Superior temporal gyrus (tissue), 1 donor: ENCODE results near the gene SLC38A8.
A peak's percentile ranks its signal among the peaks of the same experiment; 100 is the strongest.

Source experiments
- DNase-seq: peaks from one replicate; pipeline ENCODE4 v3.0.0-alpha.2; 2016; ENCODE audit errors: extremely low spot score

SLC38A8 gene

DNA sequence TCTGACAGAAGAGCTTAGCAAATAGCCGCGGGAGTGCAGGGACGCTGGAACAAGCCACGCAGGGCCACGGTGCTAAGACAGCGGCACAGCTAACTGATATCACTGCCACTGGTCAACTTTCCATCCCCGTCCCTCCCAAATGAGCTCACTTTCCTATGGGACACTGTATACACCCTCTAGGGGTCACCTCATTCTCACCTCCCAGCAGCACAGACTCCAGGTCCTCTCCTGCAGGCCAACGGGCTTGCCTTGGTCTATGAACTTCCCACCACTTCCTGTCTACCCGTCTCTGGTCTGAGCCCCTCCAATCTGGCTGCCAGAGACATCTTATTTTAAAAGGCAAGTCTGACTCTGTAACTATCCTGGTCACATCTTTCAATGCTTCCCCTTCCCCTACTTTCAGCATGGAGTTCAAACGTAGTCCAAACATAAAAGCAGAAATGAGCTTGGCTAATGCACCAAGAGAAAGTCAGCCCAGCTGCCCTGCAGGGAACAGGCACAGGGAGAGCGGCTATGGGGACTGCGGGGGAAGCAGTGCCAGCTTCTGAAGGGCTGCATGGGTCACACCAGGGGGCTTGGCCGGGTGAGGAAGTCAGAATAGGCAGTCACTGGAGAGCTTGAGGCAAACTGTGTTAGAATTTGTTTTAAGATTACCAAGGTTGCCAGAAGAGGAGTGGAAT, 26.3 kb upstream of the SLC38A8 start:
- DNase-seq, result no peak

GRCh38 chr16:84068041-84068440, 25.4 kb upstream of the SLC38A8 start:
- DNase-seq, result no peak

GRCh38 chr16:84067640-84068039, 25.0 kb upstream of the SLC38A8 start:
- no peak for DNase-seq

- peak; percentile 88 for DNase-seq
Observed at GRCh38 chr16:84065536-84066132, 23.0 kb upstream of the SLC38A8 start.

GRCh38 chr16:84063980-84064379, 21.4 kb upstream of the SLC38A8 start:
- no peak for DNase-seq

DNA sequence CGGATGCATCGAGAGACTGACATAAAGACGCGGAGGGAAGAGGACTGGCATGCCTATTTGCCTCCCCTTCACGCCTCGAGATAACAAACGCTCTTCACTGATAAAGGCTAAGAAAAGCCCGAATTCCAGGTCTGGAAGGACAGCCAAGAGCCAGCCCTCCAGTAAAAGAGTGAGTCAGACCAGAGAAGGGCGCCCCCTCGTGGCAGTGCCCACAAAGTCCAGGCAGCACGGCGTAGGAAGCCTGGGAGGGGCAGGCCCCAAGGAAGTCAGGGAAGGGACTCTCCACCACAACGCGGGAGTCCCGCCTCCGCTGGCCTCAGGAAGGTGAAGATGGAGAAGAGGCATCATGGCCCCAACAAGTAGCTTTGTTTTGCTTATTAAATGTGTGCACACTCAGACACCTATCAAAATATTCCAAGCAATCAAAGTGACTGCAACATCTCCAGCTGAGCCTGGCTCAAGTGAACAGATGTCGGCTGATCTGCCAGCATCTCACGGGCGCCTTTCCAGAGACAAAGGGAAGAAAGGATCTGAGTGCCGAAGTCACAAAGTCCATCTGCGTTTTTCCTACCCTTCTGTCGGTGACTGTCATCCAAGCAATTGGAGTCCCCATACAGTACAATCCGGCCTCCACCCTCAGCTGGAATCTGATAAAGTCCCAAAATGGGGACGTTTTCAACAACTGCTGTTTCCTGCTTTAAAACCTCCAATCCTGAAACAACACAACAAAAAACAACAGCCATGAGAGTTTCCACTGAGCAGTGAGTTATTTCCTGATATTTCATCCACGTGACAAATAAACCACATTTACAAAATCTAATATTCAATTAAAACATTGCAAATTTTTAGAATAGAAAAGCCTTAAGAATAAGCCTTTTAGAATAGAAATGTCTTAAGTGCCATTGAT, 20.4 kb upstream of the SLC38A8 start:
- peak; percentile 85 for DNase-seq

DNA sequence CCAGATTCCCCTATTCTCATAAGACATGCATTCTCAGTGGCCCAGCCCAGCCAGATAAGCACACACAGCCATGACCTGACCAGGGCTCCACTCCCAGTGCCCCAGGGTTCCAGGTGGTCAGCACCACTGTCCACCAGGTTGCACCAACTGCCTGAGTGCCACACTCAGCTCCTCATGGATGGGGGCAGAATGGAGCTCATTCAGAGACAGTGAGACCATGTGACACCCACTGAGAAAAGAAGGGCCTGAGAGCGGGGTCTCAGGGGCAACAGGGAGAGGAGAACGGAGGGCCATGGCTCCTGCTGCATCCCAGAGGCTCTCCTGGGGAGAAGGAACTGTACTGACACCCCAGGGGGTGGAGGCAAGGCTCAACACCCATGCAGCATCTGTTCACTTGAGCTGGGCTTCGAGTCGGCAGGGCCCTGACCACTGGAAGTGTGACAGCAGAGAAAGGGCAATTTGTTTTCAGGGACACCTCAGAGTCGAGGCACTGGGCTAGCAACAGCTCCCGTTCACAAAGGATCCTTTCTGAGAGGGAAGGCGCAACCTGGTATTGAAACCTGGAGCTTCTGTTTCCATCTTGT, 18.7 kb upstream of the SLC38A8 start:
- no peak for DNase-seq

GRCh38 chr16:84059946-84060901, 17.6 kb upstream of the SLC38A8 start:
- DNase-seq, result no peak

DNA sequence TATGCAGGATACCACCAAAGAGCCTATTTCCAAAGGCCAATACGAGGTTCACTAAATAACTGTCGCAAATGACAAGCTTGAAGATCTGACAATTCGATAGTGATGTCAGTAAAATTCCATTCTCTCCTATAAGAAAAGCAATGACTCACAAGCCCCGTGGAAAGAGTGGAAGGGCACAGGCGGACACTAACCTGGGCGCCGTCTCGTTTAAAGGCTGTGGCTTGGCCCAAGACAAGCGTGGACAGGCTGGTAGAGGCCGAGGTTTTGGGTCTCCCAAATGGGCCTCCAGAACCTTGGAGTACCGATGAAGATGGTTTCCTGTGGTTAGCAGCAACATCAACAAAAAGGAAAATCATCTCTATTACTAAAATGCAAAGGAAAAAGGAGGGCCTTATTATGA, 16.5 kb upstream of the SLC38A8 start:
- no peak for DNase-seq

DNA sequence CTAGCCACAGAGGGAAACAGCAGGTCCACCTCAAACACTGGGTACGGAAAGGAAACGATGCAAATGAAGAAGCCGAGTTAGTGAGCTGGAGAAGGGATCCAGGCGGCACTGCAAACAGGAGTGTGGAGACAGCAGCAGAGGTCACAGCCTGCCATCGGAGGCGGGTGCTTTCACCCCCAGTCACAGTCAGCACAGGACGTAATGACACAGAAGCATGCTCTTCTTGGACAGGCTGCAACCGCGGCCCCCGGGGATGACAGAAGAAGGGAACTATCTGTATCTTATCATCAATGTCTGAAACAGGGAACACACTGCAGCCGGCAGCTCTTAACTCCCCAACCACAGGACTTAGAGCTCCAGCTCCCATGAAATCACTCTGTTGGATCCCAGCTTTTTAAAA, 16.1 kb upstream of the SLC38A8 start:
- DNase-seq, result no peak

DNA sequence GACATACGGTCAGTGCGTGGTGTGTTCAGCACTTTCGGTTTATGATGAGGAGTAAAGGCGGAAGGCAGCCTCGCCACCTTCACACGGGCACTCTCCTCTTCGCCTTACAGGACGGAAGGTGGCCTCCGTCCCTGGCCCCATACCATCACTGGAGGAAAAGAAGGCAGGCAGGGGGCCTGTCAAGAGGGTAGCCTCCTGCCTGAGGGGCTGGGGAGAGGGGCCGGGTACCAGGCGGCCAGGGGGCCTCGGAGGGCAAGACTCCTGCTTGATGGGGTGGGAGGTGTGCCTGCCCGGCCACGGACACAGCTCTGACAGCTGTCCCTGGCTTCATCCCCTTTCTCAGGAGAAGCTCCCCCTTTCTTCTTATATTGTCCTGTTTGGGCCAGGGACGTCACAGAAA, 15.6 kb upstream of the SLC38A8 start:
- DNase-seq, result no peak

DNA sequence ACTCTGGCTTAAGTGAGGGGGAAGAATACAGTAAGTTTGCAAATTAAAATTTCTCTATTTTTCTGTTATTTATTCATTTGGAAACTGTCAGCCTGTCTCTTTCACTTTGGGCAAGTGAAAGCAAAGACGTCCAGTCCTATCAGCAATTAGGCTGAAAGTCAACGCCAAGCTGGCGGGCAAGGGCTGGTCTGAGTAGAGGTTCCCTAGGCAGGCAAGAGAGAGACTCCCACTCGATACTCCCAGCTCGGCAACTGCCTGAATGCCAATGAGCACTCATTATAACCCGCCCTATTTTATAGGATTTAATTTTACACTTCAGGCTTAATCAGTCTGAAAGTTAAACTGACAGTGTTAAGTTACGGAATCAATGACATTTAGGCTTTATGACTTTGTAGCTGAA, 14.3 kb upstream of the SLC38A8 start:
- no peak for DNase-seq

- no peak for DNase-seq
Observed at GRCh38 chr16:84055801-84056634, 13.4 kb upstream of the SLC38A8 start.

- no peak for DNase-seq
Observed at GRCh38 chr16:84055366-84055765, 12.8 kb upstream of the SLC38A8 start.

GRCh38 chr16:84054916-84055315, 12.3 kb upstream of the SLC38A8 start:
- no peak for DNase-seq

GRCh38 chr16:84054271-84054670, 11.7 kb upstream of the SLC38A8 start:
- DNase-seq, result no peak

- no peak for DNase-seq
Observed at GRCh38 chr16:84053237-84053636, 10.6 kb upstream of the SLC38A8 start.

DNA sequence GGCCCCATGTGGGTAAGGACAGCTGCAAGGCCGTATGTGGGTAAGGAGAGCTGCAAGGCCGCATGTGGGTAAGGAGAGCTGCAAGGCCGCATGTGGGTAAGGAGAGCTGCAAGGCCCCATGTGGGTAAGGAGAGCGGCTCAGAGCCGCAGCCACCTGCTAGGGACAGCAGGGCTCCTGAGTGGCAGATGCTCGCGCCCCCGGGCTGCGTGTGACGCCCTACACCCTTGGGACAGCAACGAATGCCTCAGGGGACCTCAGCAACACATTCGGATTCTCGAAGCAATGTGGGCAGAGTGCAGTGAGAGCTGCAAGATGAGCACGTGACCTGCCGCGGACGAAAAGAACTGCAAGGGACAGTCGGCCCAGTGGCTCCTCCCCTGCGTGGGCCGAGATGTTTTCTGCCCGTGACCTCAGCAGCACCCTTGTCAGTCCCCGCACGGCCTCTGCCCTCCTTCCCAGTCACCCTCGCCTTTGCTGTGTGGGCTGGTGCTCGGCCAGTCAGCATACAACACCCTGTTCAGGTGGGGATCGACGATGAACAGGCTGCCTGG, 9.6 kb upstream of the SLC38A8 start:
- no peak for DNase-seq

GRCh38 chr16:84050316-84050715, 7.7 kb upstream of the SLC38A8 start:
- no peak for DNase-seq
